Stimulated activated CD4-positive, alpha-beta T cell treated with anti-CD3 and anti-CD28 coated beads, Interleukin-4, amount 100 ng/mL, for 24 hours (primary cell): ENCODE results near the gene NHLRC1.

Experiments
- DNase-seq: peaks from one replicate; pipeline ENCODE4 v3.0.0-alpha.2; 2020

Gene NHLRC1

GRCh38 chr6:18138906-18139305 lies 16.4 kb upstream of the NHLRC1 start:
- DNase-seq, result no peak

- DNase-seq, result no peak
Observed at GRCh38 chr6:18136260-18136659, 13.8 kb upstream of the NHLRC1 start.

- no peak for DNase-seq
Observed at GRCh38 chr6:18135171-18135570, 12.7 kb upstream of the NHLRC1 start.

GRCh38 chr6:18132346-18132745 lies 9.9 kb upstream of the NHLRC1 start:
- no peak for DNase-seq

- no peak for DNase-seq
Observed at GRCh38 chr6:18126121-18126520, 3.6 kb upstream of the NHLRC1 start.

GRCh38 chr6:18121580-18122127 lies 823 bp downstream of the NHLRC1 start:
- no peak for DNase-seq

- no peak for DNase-seq
Observed at GRCh38 chr6:18119236-18119635, 3.2 kb downstream of the NHLRC1 start.

GRCh38 chr6:18118330-18118729 lies 4.1 kb downstream of the NHLRC1 start:
- DNase-seq, result no peak

GRCh38 chr6:18117136-18117535 lies 5.3 kb downstream of the NHLRC1 start:
- no peak for DNase-seq

GRCh38 chr6:18115356-18115755 lies 7.1 kb downstream of the NHLRC1 start:
- DNase-seq, result peak; percentile 22

- no peak for DNase-seq
Observed at GRCh38 chr6:18110162-18110561, 12.3 kb downstream of the NHLRC1 start.

GRCh38 chr6:18107061-18107460 lies 15.4 kb downstream of the NHLRC1 start:
- no peak for DNase-seq

- no peak for DNase-seq
Observed at GRCh38 chr6:18102783-18103509, 19.5 kb downstream of the NHLRC1 start.

GRCh38 chr6:18101873-18102272 lies 20.6 kb downstream of the NHLRC1 start:
- no peak for DNase-seq

GRCh38 chr6:18101271-18101670 lies 21.2 kb downstream of the NHLRC1 start:
- DNase-seq, result no peak

- no peak for DNase-seq
Observed at GRCh38 chr6:18100296-18100695, 22.2 kb downstream of the NHLRC1 start.

- no peak for DNase-seq
Observed at GRCh38 chr6:18099511-18099910, 23.0 kb downstream of the NHLRC1 start.

GRCh38 chr6:18096423-18096822 lies 26.1 kb downstream of the NHLRC1 start:
- DNase-seq, result no peak

GRCh38 chr6:18091382-18091781 lies 31.1 kb downstream of the NHLRC1 start:
- DNase-seq, result no peak

GRCh38 chr6:18090349-18090786 lies 32.1 kb downstream of the NHLRC1 start:
- no peak for DNase-seq

- no peak for DNase-seq
Observed at GRCh38 chr6:18088419-18089296, 33.8 kb downstream of the NHLRC1 start.

GRCh38 chr6:18087396-18088165 lies 34.9 kb downstream of the NHLRC1 start:
- DNase-seq, result no peak

GRCh38 chr6:18081025-18081668 lies 41.3 kb downstream of the NHLRC1 start:
- no peak for DNase-seq
